Measurements from ENCODE around the gene DHRS7C. TPM values are rescaled to one million over a fixed set of nuclear protein-coding genes. Genes with fewer than 3 reads are reported as not detected.

The DHRS7C gene
- polyA plus RNA-seq, 1 donor from 2014 or later = not detected

- Histone ChIP-seq H3F3A (ENCODE audit: insufficient read depth, low read length, poor library complexity, severe bottlenecking) (no peaks in the 10 kb centered on the region), H3K4me2 (ENCODE audit: low read length) (no peak within 1 kb of the TSS), H3K9me3 (ENCODE audit: low read length) (no peaks in the 10 kb centered on the region), H3K27me3 (ENCODE audit: insufficient read depth, low read depth, low read length) (no peaks in the 10 kb centered on the region), H3K9me2 (ENCODE audit: insufficient read depth, low read length) (no peaks in the 10 kb centered on the region), H3K4me3 (ENCODE audit: low read length) (no peak within 1 kb of the TSS), H3K79me2 (replicated peaks; ENCODE audit: insufficient read depth, low read length) (no peaks in the 10 kb centered on the region), H2AFZ (ENCODE audit: low read depth, low read length) (no peak within 1 kb of the TSS), H3K36me3 (ENCODE audit: insufficient read depth, low read length) (no peaks in the 10 kb centered on the region), H3K9ac (ENCODE audit: low read length) (no peak within 1 kb of the TSS), H3K27ac (ENCODE audit: low read length) (no peak within 1 kb of the TSS), H4K20me1 (ENCODE audit: insufficient read depth) (no peaks in the 10 kb centered on the region)
- TF ChIP-seq SMC3 (conservative IDR thresholded peaks at IDR 0.05; ENCODE audit: poor library complexity) = no peak
- no peak for TF ChIP-seq MXI1 (conservative IDR thresholded peaks at IDR 0.05; ENCODE audit: poor library complexity, severe bottlenecking)
- no peak for TF ChIP-seq REST (IDR thresholded peaks at IDR 0.05; ENCODE audit: borderline replicate concordance)
- TF ChIP-seq EP300 (conservative IDR thresholded peaks at IDR 0.05; ENCODE audit: poor library complexity, severe bottlenecking) = no peak
- no peak for TF ChIP-seq TAF1 (IDR thresholded peaks at IDR 0.05; ENCODE audit: low read depth)
- TF ChIP-seq CTCF (IDR thresholded peaks at IDR 0.05; ENCODE audit: poor library complexity, severe bottlenecking) = no peak
- TF ChIP-seq EZH2 (IDR thresholded peaks at IDR 0.05; ENCODE audit: borderline replicate concordance, insufficient read depth, low read length, poor library complexity, severe bottlenecking) = no peak
- no peak for TF ChIP-seq RAD21 (conservative IDR thresholded peaks at IDR 0.05)
- TF ChIP-seq POLR2AphosphoS5 (IDR thresholded peaks at IDR 0.05) = no peak
Observed at GRCh38 chr17:9821921-9822320, 30.5 kb upstream of the DHRS7C start, which contains the start of gene GSG1L2. Gene GSG1L2, minus strand, starts transcription at chr17:9822079. Its CDS starts 8 bp downstream, at chr17:9822071.

- no peak for TF ChIP-seq POLR2AphosphoS5 (IDR thresholded peaks at IDR 0.05)
- TF ChIP-seq REST (IDR thresholded peaks at IDR 0.05; ENCODE audit: borderline replicate concordance) = no peak
- TF ChIP-seq RAD21 (conservative IDR thresholded peaks at IDR 0.05) = no peak
- TF ChIP-seq TAF1 (IDR thresholded peaks at IDR 0.05; ENCODE audit: low read depth) = no peak
- no peak for TF ChIP-seq EP300 (conservative IDR thresholded peaks at IDR 0.05; ENCODE audit: poor library complexity, severe bottlenecking)
- no peak for TF ChIP-seq EZH2 (IDR thresholded peaks at IDR 0.05; ENCODE audit: borderline replicate concordance, insufficient read depth, low read length, poor library complexity, severe bottlenecking)
- no peak for TF ChIP-seq CTCF (IDR thresholded peaks at IDR 0.05; ENCODE audit: poor library complexity, severe bottlenecking)
- Histone ChIP-seq H3K9me2 (ENCODE audit: insufficient read depth, low read length) (no peaks in the 10 kb centered on the region), H3F3A (ENCODE audit: insufficient read depth, low read length, poor library complexity, severe bottlenecking) (no peaks in the 10 kb centered on the region), H3K4me3 (ENCODE audit: low read length) (no peak overlapping the region), H2AFZ (ENCODE audit: low read depth, low read length) (no peak overlapping the region), H3K4me2 (ENCODE audit: low read length) (no peak overlapping the region), H3K27ac (ENCODE audit: low read length) (no peak overlapping the region), H4K20me1 (ENCODE audit: insufficient read depth) (no peaks in the 10 kb centered on the region), H3K36me3 (ENCODE audit: insufficient read depth, low read length) (no peaks in the 10 kb centered on the region), H3K9me3 (ENCODE audit: low read length) (no peaks in the 10 kb centered on the region), H3K27me3 (ENCODE audit: insufficient read depth, low read depth, low read length) (no peaks in the 10 kb centered on the region), H3K79me2 (replicated peaks; ENCODE audit: insufficient read depth, low read length) (no peaks in the 10 kb centered on the region), H3K9ac (ENCODE audit: low read length) (no peak overlapping the region)
Observed at GRCh38 chr17:9820448-9820847, 29.1 kb upstream of the DHRS7C start.
